ENCODE measurements around the gene TMEM131.

- TF ChIP-seq ZFX (IDR thresholded peaks at IDR 0.05) = no peak
- no peak for TF ChIP-seq CTCF (conservative IDR thresholded peaks at IDR 0.05)
These were observed 30.6 kb downstream of the TMEM131 start for GRCh38 chr2:97965116-97965515.
